Adipose tissue (tissue), 3 donors: ENCODE measurements around the gene ICA1. TPM values are rescaled to one million over a fixed set of nuclear protein-coding genes. Genes with fewer than 3 reads are reported as not detected.
"Not testable (repeated sequence)": the region's sequence is repeated elsewhere in the genome, so short reads cannot be mapped to it uniquely, and the experiment has no call there.

Source experiments
- H3K27ac ChIP-seq: one replicate; pipeline ENCODE4 v1.5.1; 2013; ENCODE audit warnings: low read depth, low read length
- WGBS, 3 donors: extraction: QIAGEN DNeasy Blood & Tissue Kit; methylation state at CpG; one replicate each; pipeline ENCODE4 v1.1.7; 2013; 5-methylcytosine and 5-hydroxymethylcytosine counted together
- polyA plus RNA-seq, 3 donors: library from polyadenylated mRNA; stranded (reverse); fragments of 200-250 nt; gene quantifications; one replicate each; pipeline ENCODE4 v1.2.3, GENCODE V29; 2013
- donor health status: healthy with polysubstance abuse.
- donor health status: Bipolar disorder and iron deficiency.
- donor health status: healthy.

Gene ICA1
- polyA plus RNA-seq, 3 donors = 17.0 to 53.9 (median 21.6) TPM

GRCh38 chr7:8277394-8277982 lies 15.5 kb upstream of the ICA1 start:
- H3K27ac ChIP-seq = no peak overlapping the region
- 45 to 79% (median 74%) methylated on average over 3 of the region's 3 CpGs for WGBS, 3 donors

- H3K27ac ChIP-seq = no peak overlapping the region
- WGBS, 3 donors = 50 to 79% (median 60%) methylated on average over 2 of the region's 2 CpGs
These were observed 12.6 kb upstream of the ICA1 start for GRCh38 chr7:8274589-8274988.

- no peak overlapping the region for H3K27ac ChIP-seq
These were observed 10.0 kb upstream of the ICA1 start for GRCh38 chr7:8271960-8272359.

- 54 to 75% (median 72%) methylated on average over 7 of the region's 7 CpGs for WGBS, 3 donors
- H3K27ac ChIP-seq = no peak overlapping the region
These were observed 1.1 kb upstream of the ICA1 start for GRCh38 chr7:8263048-8263447.

- no peak overlapping the region for H3K27ac ChIP-seq
- WGBS, 3 donors = 3 to 7% (median 5%) methylated on average over 31 of the region's 31 CpGs
These were observed 884 bp downstream of the ICA1 start for GRCh38 chr7:8260871-8261694.

GRCh38 chr7:8259586-8260222 lies 2.3 kb downstream of the ICA1 start:
- 57 to 85% (median 83%) methylated on average over 10 of the region's 10 CpGs for WGBS, 3 donors
- H3K27ac ChIP-seq = no peak overlapping the region

GRCh38 chr7:8258734-8259133 lies 3.2 kb downstream of the ICA1 start:
- H3K27ac ChIP-seq = no peak overlapping the region
- WGBS, 3 donors = 91 to 100% (median 94%) methylated on average over 1 of the region's 1 CpG

GRCh38 chr7:8258166-8258565 lies 3.8 kb downstream of the ICA1 start:
- no peak overlapping the region for H3K27ac ChIP-seq
- 95 to 98% (median 98%) methylated on average over 4 of the region's 4 CpGs for WGBS, 3 donors

GRCh38 chr7:8255680-8256655 lies 6.0 kb downstream of the ICA1 start:
- 77 to 93% (median 82%) methylated on average over 6 of the region's 6 CpGs for WGBS, 3 donors
- no peak overlapping the region for H3K27ac ChIP-seq

GRCh38 chr7:8254667-8255066 lies 7.3 kb downstream of the ICA1 start:
- 59 to 95% (median 92%) methylated on average over 3 of the region's 3 CpGs for WGBS, 3 donors
- H3K27ac ChIP-seq = no peak overlapping the region

- WGBS, 3 donors = 45 to 69% (median 67%) methylated on average over 3 of the region's 3 CpGs
- no peak overlapping the region for H3K27ac ChIP-seq
These were observed 7.8 kb downstream of the ICA1 start for GRCh38 chr7:8254215-8254614.

GRCh38 chr7:8251195-8251594 lies 10.8 kb downstream of the ICA1 start:
- H3K27ac ChIP-seq = no peak overlapping the region
- WGBS, 3 donors = 69 to 92% (median 83%) methylated on average over 1 of the region's 1 CpG

- H3K27ac ChIP-seq = no peak overlapping the region
- WGBS, 3 donors = 89 to 94% (median 92%) methylated on average over 1 of the region's 1 CpG
These were observed 11.4 kb downstream of the ICA1 start for GRCh38 chr7:8250547-8250946.

- WGBS, 3 donors = 56 to 86% (median 60%) methylated on average over 4 of the region's 4 CpGs
- no peak overlapping the region for H3K27ac ChIP-seq
These were observed 12.8 kb downstream of the ICA1 start for GRCh38 chr7:8249121-8249520.

GRCh38 chr7:8246020-8246419 lies 15.9 kb downstream of the ICA1 start:
- H3K27ac ChIP-seq = no peak overlapping the region
- 77 to 88% (median 83%) methylated on average over 2 of the region's 2 CpGs for WGBS, 3 donors

GRCh38 chr7:8245032-8245431 lies 16.9 kb downstream of the ICA1 start:
- 94 to 96% (median 96%) methylated on average over 5 of the region's 5 CpGs for WGBS, 3 donors

GRCh38 chr7:8243059-8243458 lies 18.9 kb downstream of the ICA1 start:
- WGBS, 3 donors = 88 to 93% (median 88%) methylated on average over 5 of the region's 5 CpGs

More at GRCh38 chr7:8245032-8245431, 16.9 kb downstream of the ICA1 start:
- H3K27ac ChIP-seq = not testable (repeated sequence)

GRCh38 chr7:8239702-8240362 lies 22.1 kb downstream of the ICA1 start:
- 76 to 77% (median 76%) methylated on average over 10 of the region's 10 CpGs for WGBS, 3 donors
- H3K27ac ChIP-seq = not testable (repeated sequence)

More at GRCh38 chr7:8243059-8243458, 18.9 kb downstream of the ICA1 start:
- not testable (repeated sequence) for H3K27ac ChIP-seq
